HEK293 (cell line): ENCODE measurements around the gene KIF26B.
A peak's percentile ranks its signal among the peaks of the same experiment; 100 is the strongest.

Source experiments
- CTCF ChIA-PET: fragments of 350-600 bp; formaldehyde crosslinking; extraction: SDS; loops from one replicate; lab custom pipeline; 2021; ENCODE audit warnings: antibody characterized with exemption; lab: Yijun Ruan, JAX
- POLR2A ChIA-PET: fragments of 300-600 bp; formaldehyde crosslinking; extraction: SDS; loops from one replicate; lab custom pipeline; 2020; ENCODE audit warnings: antibody characterized with exemption, inconsistent platforms; lab: Yijun Ruan, JAX
- H3K27ac ChIP-seq: fragments of 200-500 bp; sonication (Bioruptor generic); 2 replicates; pipeline ENCODE4 v1.5.1; 2014; ENCODE audit warnings: low read depth, low read length, control low read depth, inconsistent platforms; ENCODE audit errors: extremely low read depth
- H3K36me3 ChIP-seq, 2 experiments: fragments of 200-500 bp in 1 of 2; sonication (Bioruptor generic) in 1 of 2; 1 replicate in 1 of 2; 2 replicates in 1 of 2; pipeline ENCODE4 v1.5.1; 2014 to 2017; ENCODE audit warnings: inconsistent platforms in 2 of 2, low read length in 2 of 2; ENCODE audit not compliant: control insufficient read depth in 2 of 2, insufficient read depth in 1 of 2
- H3K4me1 ChIP-seq: fragments of 200-500 bp; sonication (Bioruptor generic); 2 replicates; pipeline ENCODE4 v1.5.1; 2014; ENCODE audit warnings: mild to moderate bottlenecking, low read length, inconsistent platforms; ENCODE audit not compliant: control insufficient read depth, insufficient read depth
- H3K4me3 ChIP-seq: 2 replicates; pipeline ENCODE4 v1.5.1; 2011; ENCODE audit warnings: low read depth, mild to moderate bottlenecking, control low read depth, low read length, moderate library complexity
- H3K9me3 ChIP-seq: fragments of 200-500 bp; sonication (Bioruptor generic); 2 replicates; pipeline ENCODE4 v1.5.1; 2014; ENCODE audit warnings: low read depth, low read length, inconsistent platforms; ENCODE audit not compliant: control insufficient read depth, insufficient read depth
- FEZF1 ChIP-seq: fragments of 450-650 bp; formaldehyde crosslinking; IDR thresholded peaks from 2 replicates; pipeline ENCODE4 v1.5.1; 2016; ENCODE audit warnings: missing biosample characterization, missing genetic modification characterization
- GLI4 ChIP-seq: fragments of 450-650 bp; formaldehyde crosslinking; IDR thresholded peaks from 2 replicates; pipeline ENCODE4 v1.5.1; 2016; ENCODE audit warnings: missing biosample characterization, missing genetic modification characterization
- OVOL3 ChIP-seq: fragments of 450-650 bp; formaldehyde crosslinking; IDR thresholded peaks from 2 replicates; pipeline ENCODE4 v1.5.1; 2016; ENCODE audit warnings: missing biosample characterization, missing genetic modification characterization
- PRDM10 ChIP-seq: fragments of 450-650 bp; formaldehyde crosslinking; IDR thresholded peaks from 2 replicates; pipeline ENCODE4 v1.5.1; 2016; ENCODE audit warnings: missing biosample characterization, missing genetic modification characterization
- WT1 ChIP-seq: fragments of 450-650 bp; formaldehyde crosslinking; IDR thresholded peaks from 2 replicates; pipeline ENCODE4 v1.5.1; 2016; ENCODE audit warnings: missing biosample characterization, missing genetic modification characterization
- ZBTB48 ChIP-seq: fragments of 450-650 bp; formaldehyde crosslinking; IDR thresholded peaks from 2 replicates; pipeline ENCODE4 v1.5.1; 2016; ENCODE audit warnings: missing biosample characterization, missing genetic modification characterization
- ZBTB7A ChIP-seq: fragments of 450-650 bp; formaldehyde crosslinking; IDR thresholded peaks from 2 replicates; pipeline ENCODE4 v1.5.1; 2016; ENCODE audit warnings: low read depth, missing biosample characterization, missing genetic modification characterization
- ZBTB8A ChIP-seq: fragments of 450-650 bp; formaldehyde crosslinking; IDR thresholded peaks from 2 replicates; pipeline ENCODE4 v1.5.1; 2016; ENCODE audit warnings: missing biosample characterization, missing genetic modification characterization
- ZEB2 ChIP-seq: fragments of 450-650 bp; formaldehyde crosslinking; IDR thresholded peaks from 2 replicates; pipeline ENCODE4 v1.5.1; 2016; ENCODE audit warnings: missing biosample characterization, missing genetic modification characterization
- ZFHX2 ChIP-seq: fragments of 450-650 bp; formaldehyde crosslinking; conservative IDR thresholded peaks from 2 replicates; pipeline ENCODE4 v1.5.1; 2016; ENCODE audit warnings: missing biosample characterization, missing genetic modification characterization
- ZNF114 ChIP-seq: fragments of 450-650 bp; formaldehyde crosslinking; IDR thresholded peaks from 2 replicates; pipeline ENCODE4 v1.5.0; 2017; ENCODE audit warnings: missing biosample characterization, missing genetic modification characterization
- ZNF148 ChIP-seq: fragments of 450-650 bp; formaldehyde crosslinking; IDR thresholded peaks from 2 replicates; pipeline ENCODE4 v1.5.0; 2017; ENCODE audit warnings: missing biosample characterization, missing genetic modification characterization, borderline replicate concordance
- ZNF214 ChIP-seq: fragments of 450-650 bp; formaldehyde crosslinking; IDR thresholded peaks from 2 replicates; pipeline ENCODE4 v1.5.1; 2017; ENCODE audit warnings: missing biosample characterization, mild to moderate bottlenecking, missing genetic modification characterization, borderline replicate concordance
- ZNF274 ChIP-seq, 2 experiments: fragments of 200-500 bp in 1 of 2; fragments of 450-650 bp in 1 of 2; sonication (Bioruptor generic) in 1 of 2; formaldehyde crosslinking in 1 of 2; IDR thresholded peaks; 2 replicates each; pipeline versions ENCODE4 v1.5.1 to v1.6.1; 2014 to 2016; ENCODE audit warnings: borderline replicate concordance in 1 of 2, inconsistent platforms in 1 of 2, low read length in 1 of 2, missing biosample characterization in 1 of 2, missing genetic modification characterization in 1 of 2
- ZNF341 ChIP-seq: fragments of 450-650 bp; formaldehyde crosslinking; IDR thresholded peaks from 2 replicates; pipeline ENCODE4; 2016; ENCODE audit warnings: low read depth, missing biosample characterization, missing genetic modification characterization
- ZNF350 ChIP-seq: fragments of 450-650 bp; formaldehyde crosslinking; IDR thresholded peaks from 2 replicates; pipeline ENCODE4 v1.5.0; 2017; ENCODE audit warnings: missing biosample characterization, mild to moderate bottlenecking, missing genetic modification characterization
- ZNF354C ChIP-seq: fragments of 450-650 bp; formaldehyde crosslinking; IDR thresholded peaks from 2 replicates; pipeline ENCODE4 v1.5.1; 2016; ENCODE audit warnings: missing biosample characterization, missing genetic modification characterization, low read depth, borderline replicate concordance
- ZNF501 ChIP-seq: fragments of 450-650 bp; formaldehyde crosslinking; IDR thresholded peaks from 2 replicates; pipeline ENCODE4 v1.5.1; 2016; ENCODE audit warnings: missing biosample characterization, missing genetic modification characterization
- ZNF521 ChIP-seq: fragments of 450-650 bp; formaldehyde crosslinking; IDR thresholded peaks from 2 replicates; pipeline ENCODE4 v1.5.1; 2017; ENCODE audit warnings: missing biosample characterization, mild to moderate bottlenecking, missing genetic modification characterization
- ZNF529 ChIP-seq: fragments of 450-650 bp; formaldehyde crosslinking; IDR thresholded peaks from 2 replicates; pipeline ENCODE4 v1.5.1; 2017; ENCODE audit warnings: missing genetic modification characterization, missing biosample characterization; ENCODE audit not compliant: insufficient replicate concordance
- ZNF549 ChIP-seq: fragments of 450-650 bp; IDR thresholded peaks from 2 replicates; pipeline ENCODE4 v1.5.1; 2018; ENCODE audit warnings: missing biosample characterization, missing genetic modification characterization, mild to moderate bottlenecking, inconsistent platforms, moderate library complexity
- ZNF555 ChIP-seq: fragments of 450-650 bp; formaldehyde crosslinking; conservative IDR thresholded peaks from 2 replicates; pipeline ENCODE4 v1.5.1; 2017; ENCODE audit warnings: missing biosample characterization, mild to moderate bottlenecking, missing genetic modification characterization, inconsistent platforms
- ZNF658 ChIP-seq: fragments of 450-650 bp; formaldehyde crosslinking; IDR thresholded peaks from 2 replicates; pipeline ENCODE4; 2016; ENCODE audit warnings: missing biosample characterization, missing genetic modification characterization
- ZNF660 ChIP-seq: fragments of 450-650 bp; IDR thresholded peaks from 2 replicates; pipeline ENCODE4 v1.5.1; 2018; ENCODE audit warnings: missing biosample characterization, mild to moderate bottlenecking, missing genetic modification characterization
- ZNF777 ChIP-seq: fragments of 450-650 bp; formaldehyde crosslinking; IDR thresholded peaks from 2 replicates; pipeline ENCODE4 v1.5.1; 2017; ENCODE audit warnings: missing biosample characterization, missing genetic modification characterization, borderline replicate concordance

Gene KIF26B

GRCh38 chr1:245197121-245197520, 42.3 kb downstream of the KIF26B start:
- no peak overlapping the region for H3K27ac ChIP-seq
- no peaks in the 10 kb centered on the region for H3K9me3 ChIP-seq
- no peaks in the 10 kb centered on the region for H3K4me1 ChIP-seq
- no peak overlapping the region for H3K4me3 ChIP-seq
- POLR2A ChIA-PET, result no interaction called here
- no peaks in the 10 kb centered on the region for H3K36me3 ChIP-seq
- TF ChIP-seq ZNF501 (tag by site-specific recombination), result no peak
- TF ChIP-seq GLI4 (tag by site-specific recombination), result no peak
- TF ChIP-seq WT1, result no peak
- TF ChIP-seq ZBTB7A (tag by site-specific recombination), result no peak
- TF ChIP-seq ZNF660 (tag by site-specific recombination), result no peak
- no peak for TF ChIP-seq ZNF555 (tag by site-specific recombination)
- TF ChIP-seq ZNF777 (tag by site-specific recombination), result no peak
- TF ChIP-seq ZNF148, result no peak
- TF ChIP-seq OVOL3 (tag by site-specific recombination), result no peak
- no peak for TF ChIP-seq ZBTB48 (tag by site-specific recombination)
- TF ChIP-seq ZNF341 (tag by site-specific recombination), result no peak
- no peak for TF ChIP-seq FEZF1 (tag by site-specific recombination)
- TF ChIP-seq ZEB2 (tag by site-specific recombination), result no peak
- TF ChIP-seq, all 188 proteins: peak for 0
- CTCF ChIA-PET, result no interaction called here

GRCh38 chr1:245197911-245198379, 43.2 kb downstream of the KIF26B start:
- ChIA-PET CTCF (no interaction called here), POLR2A (no interaction called here)

GRCh38 chr1:245198748-245199516, 44.1 kb downstream of the KIF26B start:
- no peaks in the 10 kb centered on the region for H3K36me3 ChIP-seq
- ChIA-PET CTCF (no interaction called here), POLR2A (no interaction called here)
- H3K27ac ChIP-seq, result no peak overlapping the region
- H3K4me1 ChIP-seq, result no peaks in the 10 kb centered on the region
- H3K9me3 ChIP-seq, result no peaks in the 10 kb centered on the region
- no peak overlapping the region for H3K4me3 ChIP-seq
- no peak for TF ChIP-seq ZNF274 (IDR thresholded peaks at IDR 0.05; ENCODE audit: low read length)
- no peak for TF ChIP-seq ZNF274 (tag by site-specific recombination; IDR thresholded peaks at IDR 0.05; ENCODE audit: borderline replicate concordance)
- TF ChIP-seq ZNF521 (tag by site-specific recombination), result no peak
- TF ChIP-seq ZBTB8A (tag by site-specific recombination), result no peak
- TF ChIP-seq ZNF549, result no peak
- no peak for TF ChIP-seq PRDM10 (tag by site-specific recombination)
- TF ChIP-seq ZNF350 (tag by site-specific recombination), result no peak
- no peak for TF ChIP-seq ZNF114 (tag by site-specific recombination)
- no peak for TF ChIP-seq ZNF658 (tag by site-specific recombination)
- no peak for TF ChIP-seq ZNF214 (tag by site-specific recombination)
- TF ChIP-seq ZNF529 (tag by site-specific recombination), result no peak

More at GRCh38 chr1:245197911-245198379, 43.2 kb downstream of the KIF26B start:
- H3K36me3 ChIP-seq, result no peaks in the 10 kb centered on the region
- H3K27ac ChIP-seq, result no peak overlapping the region
- no peaks in the 10 kb centered on the region for H3K4me1 ChIP-seq
- no peak overlapping the region for H3K4me3 ChIP-seq
- TF ChIP-seq ZNF354C (tag by site-specific recombination) (no peak), ZFHX2 (tag by site-specific recombination) (0 out of 2 replicates have a peak, but pooled peaks have one; percentile 15)
- TF ChIP-seq, all 188 proteins: peak for 1
- H3K9me3 ChIP-seq, result no peaks in the 10 kb centered on the region
